Fibroblast of mammary gland (primary cell): ENCODE measurements around the gene RAB3A.

ENCODE experiments used
- DNase-seq: peaks from one replicate; pipeline ENCODE4 v3.0.0-alpha.2; 2010; ENCODE audit warnings: low read depth
- H3K4me3 ChIP-seq: 2 replicates; pipeline ENCODE4 v1.5.1; 2011; ENCODE audit warnings: low read depth, mild to moderate bottlenecking, low read length, moderate library complexity; ENCODE audit not compliant: control insufficient read depth
- TF ChIP-seq, protein P1 (sequence below): conservative IDR thresholded peaks from 2 replicates; pipeline ENCODE4 v1.5.1; 2011; ENCODE audit warnings: low read depth, low read length, inconsistent platforms; ENCODE audit not compliant: control insufficient read depth, insufficient read depth

Gene RAB3A

DNA sequence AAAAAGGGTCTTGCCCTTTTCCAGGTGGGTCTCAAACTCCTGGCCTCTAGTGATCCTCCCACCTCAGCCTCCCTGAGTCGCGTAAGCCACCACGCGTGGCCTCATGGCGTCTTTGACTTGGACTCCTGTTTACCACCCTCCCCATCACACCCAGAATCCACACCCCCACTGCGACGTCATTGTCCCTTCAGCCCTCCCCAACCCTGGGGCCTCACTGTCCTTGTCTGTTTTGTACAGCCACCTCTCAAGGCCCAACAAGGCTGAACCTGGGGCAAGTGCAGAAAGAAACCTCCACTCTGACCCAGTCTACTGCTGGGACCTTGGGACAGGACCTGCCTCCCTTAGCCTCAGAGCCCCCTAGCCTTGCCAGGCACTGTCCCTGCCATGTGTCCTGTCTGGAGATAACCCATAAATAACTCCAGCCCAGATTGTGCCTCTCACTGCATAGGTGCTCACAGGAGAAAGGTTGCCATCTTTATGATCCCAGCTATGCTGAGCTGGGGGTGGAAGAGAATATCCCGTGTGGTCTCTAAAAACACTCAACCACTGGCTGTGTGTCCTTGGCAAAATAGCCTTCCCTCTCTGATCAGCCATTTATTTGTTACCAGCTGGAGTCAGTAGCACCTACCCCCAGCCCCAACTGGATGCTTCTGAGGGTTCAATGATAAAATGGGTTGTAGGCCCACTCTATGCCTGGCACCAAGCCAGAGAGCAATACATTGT is 32.1 kb downstream of the RAB3A start:
- TF ChIP-seq, protein P1, sequence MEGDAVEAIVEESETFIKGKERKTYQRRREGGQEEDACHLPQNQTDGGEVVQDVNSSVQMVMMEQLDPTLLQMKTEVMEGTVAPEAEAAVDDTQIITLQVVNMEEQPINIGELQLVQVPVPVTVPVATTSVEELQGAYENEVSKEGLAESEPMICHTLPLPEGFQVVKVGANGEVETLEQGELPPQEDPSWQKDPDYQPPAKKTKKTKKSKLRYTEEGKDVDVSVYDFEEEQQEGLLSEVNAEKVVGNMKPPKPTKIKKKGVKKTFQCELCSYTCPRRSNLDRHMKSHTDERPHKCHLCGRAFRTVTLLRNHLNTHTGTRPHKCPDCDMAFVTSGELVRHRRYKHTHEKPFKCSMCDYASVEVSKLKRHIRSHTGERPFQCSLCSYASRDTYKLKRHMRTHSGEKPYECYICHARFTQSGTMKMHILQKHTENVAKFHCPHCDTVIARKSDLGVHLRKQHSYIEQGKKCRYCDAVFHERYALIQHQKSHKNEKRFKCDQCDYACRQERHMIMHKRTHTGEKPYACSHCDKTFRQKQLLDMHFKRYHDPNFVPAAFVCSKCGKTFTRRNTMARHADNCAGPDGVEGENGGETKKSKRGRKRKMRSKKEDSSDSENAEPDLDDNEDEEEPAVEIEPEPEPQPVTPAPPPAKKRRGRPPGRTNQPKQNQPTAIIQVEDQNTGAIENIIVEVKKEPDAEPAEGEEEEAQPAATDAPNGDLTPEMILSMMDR = no peak
- H3K4me3 ChIP-seq = no peak overlapping the region
- no peak for DNase-seq

DNA sequence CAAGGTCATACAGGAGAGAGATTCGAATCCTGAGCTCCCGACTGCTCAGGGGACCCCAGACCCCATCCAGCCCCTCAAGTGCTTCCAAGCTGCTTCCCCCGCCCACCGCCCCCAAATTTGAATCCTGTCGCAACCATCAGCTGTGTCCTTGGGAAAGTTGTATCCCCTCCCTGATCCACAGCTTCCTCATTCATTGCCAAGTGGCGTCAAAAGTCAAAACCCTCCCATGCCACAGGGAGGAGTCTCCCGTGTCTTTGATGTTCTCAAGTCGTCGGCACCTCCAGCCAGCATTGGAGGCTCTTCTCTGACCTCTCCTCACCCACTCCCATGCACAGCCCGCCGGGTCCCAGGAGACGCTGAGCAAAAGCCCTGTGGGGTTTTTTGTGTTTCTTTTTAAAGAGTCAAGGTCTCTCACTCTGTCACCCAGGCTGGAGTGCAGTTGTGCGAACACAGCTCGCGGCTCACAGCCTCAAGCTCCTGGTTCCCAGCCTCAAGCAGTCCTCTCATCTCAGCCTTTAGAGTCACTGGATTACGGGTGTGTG is 33.1 kb downstream of the RAB3A start:
- TF ChIP-seq, protein P1 = no peak
- peak; percentile 26 for DNase-seq

DNA sequence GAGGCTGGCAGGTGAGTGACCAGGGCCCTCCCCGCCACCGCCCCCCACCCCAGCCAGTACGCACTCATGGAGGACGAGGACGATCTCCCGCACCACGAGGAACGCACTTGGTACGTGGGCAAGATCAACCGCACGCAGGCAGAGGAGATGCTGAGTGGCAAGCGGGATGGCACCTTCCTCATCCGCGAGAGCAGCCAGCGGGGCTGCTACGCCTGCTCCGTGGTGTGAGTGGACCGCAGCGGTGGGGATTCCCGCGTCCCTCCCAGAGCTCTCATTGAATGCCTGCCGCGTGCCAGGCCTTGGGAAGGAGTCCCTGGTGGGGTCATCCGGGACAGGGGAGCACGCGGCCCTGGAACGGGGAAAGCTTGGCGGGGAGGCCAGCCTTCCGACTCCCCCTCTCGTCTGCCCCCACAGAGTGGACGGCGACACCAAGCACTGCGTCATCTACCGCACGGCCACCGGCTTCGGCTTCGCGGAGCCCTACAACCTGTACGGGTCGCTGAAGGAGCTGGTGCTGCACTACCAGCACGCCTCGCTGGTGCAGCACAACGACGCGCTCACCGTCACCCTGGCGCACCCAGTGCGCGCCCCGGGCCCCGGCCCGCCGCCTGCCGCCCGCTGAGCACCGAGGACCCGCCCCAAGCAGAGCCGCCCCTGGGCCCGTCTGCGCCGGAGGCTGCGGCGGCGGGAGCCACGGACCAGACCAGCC is 35.0 kb downstream of the RAB3A start:
- no peak overlapping the region for H3K4me3 ChIP-seq
- DNase-seq = no peak
- TF ChIP-seq, protein P1 = no peak

More for the DNA sequence above, 33.1 kb downstream of the RAB3A start:
- no peak overlapping the region for H3K4me3 ChIP-seq

DNA sequence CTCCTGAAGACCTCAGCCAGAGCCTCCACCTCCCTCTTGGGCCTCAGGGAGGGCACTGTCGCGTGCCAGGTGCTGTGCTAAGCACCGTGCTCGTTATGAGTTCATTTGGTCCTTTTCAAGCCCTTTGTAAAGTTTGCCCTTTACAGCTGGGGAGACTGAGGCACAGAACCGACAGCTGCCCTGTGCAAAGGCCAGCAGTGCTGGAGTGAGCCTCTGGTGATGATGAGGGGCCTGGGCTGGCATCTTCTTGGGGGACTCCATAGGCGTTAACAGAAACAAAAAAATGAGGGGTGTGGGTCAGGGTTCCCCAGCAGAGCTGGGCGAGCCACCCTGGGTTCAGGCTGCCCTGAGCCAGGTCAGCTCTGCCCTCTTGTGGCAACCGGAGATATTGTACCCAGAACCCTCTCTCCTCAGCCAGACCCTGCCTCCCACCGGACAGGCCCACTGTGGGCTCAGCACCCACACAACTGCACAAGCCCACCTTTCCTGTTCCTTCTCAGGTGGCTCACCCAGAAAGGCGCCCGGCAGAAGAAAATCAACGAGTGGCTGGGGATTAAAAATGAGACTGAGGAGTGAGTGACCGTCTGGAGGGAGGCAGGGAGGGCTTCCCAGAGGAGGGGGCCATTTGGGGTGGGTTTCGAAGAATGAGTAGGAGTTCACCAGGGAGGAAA is 35.7 kb downstream of the RAB3A start:
- TF ChIP-seq, protein P1 = peak; percentile 68
- peak; percentile 37 for DNase-seq
- H3K4me3 ChIP-seq = no peak overlapping the region

DNA sequence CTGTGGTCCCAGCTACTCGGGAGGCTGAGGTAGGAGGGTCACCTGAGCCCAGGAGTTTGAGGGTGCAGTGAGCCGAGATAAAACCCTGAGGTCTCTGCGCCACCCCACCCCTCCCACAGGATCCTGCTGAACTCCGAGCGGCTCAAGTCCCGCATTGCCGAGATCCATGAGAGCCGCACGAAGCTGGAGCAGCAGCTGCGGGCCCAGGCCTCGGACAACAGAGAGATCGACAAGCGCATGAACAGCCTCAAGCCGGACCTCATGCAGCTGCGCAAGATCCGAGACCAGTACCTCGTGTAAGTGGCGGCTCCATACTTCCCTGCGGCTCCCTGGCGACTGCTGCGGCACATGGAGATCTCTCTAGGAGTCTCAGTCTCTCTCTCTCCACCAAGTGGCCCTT is 36.8 kb downstream of the RAB3A start:
- DNase-seq = no peak
- H3K4me3 ChIP-seq = no peak overlapping the region
- TF ChIP-seq, protein P1 = no peak

DNA sequence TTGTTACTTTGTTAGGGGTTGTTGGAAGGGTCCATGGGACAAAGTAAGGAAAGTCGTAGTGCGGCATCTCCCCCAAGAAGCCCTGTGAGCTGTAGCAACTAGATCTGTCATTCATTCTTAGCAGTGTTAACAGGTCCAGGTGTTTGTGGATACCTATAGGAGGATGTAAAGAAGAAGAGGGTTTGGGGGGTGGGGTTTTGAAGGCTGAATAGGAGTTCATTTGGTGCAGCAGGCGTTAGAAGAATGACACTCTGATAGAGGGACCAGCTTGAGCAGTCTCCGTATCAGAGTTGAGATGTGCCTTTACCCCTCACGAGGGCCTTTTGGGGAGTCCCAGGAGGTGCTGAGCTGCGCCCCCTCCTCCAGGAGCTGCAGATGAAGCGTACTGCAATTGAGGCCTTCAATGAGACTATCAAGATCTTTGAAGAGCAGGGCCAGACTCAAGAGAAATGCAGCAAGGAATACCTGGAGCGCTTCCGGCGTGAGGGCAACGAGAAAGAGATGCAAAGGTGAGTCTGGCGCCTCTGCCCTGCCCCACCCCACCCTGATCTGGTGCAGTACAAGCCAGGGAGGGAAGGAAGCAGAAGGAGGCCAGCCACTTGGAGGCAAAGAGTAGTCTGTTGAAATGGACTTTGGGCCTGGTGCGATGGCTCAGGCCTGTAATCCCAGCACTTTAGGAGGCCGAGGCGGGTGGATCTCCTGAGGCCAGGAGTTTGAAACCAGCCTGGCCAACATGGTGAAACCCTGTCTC is 37.9 kb downstream of the RAB3A start:
- H3K4me3 ChIP-seq = no peak overlapping the region
- DNase-seq = no peak
- TF ChIP-seq, protein P1 = no peak
